ENCODE results near the gene ZNF346.

GRCh38 chr5:177041936-177042335 is 19.4 kb downstream of the ZNF346 start:
- TF ChIP-seq, protein P1, sequence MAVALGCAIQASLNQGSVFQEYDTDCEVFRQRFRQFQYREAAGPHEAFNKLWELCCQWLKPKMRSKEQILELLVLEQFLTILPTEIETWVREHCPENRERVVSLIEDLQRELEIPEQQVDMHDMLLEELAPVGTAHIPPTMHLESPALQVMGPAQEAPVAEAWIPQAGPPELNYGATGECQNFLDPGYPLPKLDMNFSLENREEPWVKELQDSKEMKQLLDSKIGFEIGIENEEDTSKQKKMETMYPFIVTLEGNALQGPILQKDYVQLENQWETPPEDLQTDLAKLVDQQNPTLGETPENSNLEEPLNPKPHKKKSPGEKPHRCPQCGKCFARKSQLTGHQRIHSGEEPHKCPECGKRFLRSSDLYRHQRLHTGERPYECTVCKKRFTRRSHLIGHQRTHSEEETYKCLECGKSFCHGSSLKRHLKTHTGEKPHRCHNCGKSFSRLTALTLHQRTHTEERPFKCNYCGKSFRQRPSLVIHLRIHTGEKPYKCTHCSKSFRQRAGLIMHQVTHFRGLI (tag by site-specific recombination; IDR thresholded peaks at IDR 0.05): no peak
- TF ChIP-seq ZNF561 (tag by site-specific recombination; IDR thresholded peaks at IDR 0.05; ENCODE audit: borderline replicate concordance): no peak
- no peak for TF ChIP-seq ZBTB1 (tag by site-specific recombination; IDR thresholded peaks at IDR 0.05)
- TF ChIP-seq, protein P2, sequence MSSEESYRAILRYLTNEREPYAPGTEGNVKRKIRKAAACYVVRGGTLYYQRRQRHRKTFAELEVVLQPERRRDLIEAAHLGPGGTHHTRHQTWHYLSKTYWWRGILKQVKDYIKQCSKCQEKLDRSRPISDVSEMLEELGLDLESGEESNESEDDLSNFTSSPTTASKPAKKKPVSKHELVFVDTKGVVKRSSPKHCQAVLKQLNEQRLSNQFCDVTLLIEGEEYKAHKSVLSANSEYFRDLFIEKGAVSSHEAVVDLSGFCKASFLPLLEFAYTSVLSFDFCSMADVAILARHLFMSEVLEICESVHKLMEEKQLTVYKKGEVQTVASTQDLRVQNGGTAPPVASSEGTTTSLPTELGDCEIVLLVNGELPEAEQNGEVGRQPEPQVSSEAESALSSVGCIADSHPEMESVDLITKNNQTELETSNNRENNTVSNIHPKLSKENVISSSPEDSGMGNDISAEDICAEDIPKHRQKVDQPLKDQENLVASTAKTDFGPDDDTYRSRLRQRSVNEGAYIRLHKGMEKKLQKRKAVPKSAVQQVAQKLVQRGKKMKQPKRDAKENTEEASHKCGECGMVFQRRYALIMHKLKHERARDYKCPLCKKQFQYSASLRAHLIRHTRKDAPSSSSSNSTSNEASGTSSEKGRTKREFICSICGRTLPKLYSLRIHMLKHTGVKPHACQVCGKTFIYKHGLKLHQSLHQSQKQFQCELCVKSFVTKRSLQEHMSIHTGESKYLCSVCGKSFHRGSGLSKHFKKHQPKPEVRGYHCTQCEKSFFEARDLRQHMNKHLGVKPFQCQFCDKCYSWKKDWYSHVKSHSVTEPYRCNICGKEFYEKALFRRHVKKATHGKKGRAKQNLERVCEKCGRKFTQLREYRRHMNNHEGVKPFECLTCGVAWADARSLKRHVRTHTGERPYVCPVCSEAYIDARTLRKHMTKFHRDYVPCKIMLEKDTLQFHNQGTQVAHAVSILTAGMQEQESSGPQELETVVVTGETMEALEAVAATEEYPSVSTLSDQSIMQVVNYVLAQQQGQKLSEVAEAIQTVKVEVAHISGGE (tag by site-specific recombination; conservative IDR thresholded peaks at IDR 0.05; ENCODE audit: low read depth): no peak
- TF ChIP-seq, protein P3, sequence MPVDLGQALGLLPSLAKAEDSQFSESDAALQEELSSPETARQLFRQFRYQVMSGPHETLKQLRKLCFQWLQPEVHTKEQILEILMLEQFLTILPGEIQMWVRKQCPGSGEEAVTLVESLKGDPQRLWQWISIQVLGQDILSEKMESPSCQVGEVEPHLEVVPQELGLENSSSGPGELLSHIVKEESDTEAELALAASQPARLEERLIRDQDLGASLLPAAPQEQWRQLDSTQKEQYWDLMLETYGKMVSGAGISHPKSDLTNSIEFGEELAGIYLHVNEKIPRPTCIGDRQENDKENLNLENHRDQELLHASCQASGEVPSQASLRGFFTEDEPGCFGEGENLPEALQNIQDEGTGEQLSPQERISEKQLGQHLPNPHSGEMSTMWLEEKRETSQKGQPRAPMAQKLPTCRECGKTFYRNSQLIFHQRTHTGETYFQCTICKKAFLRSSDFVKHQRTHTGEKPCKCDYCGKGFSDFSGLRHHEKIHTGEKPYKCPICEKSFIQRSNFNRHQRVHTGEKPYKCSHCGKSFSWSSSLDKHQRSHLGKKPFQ (tag by site-specific recombination; IDR thresholded peaks at IDR 0.05): no peak
- TF ChIP-seq, protein P4, sequence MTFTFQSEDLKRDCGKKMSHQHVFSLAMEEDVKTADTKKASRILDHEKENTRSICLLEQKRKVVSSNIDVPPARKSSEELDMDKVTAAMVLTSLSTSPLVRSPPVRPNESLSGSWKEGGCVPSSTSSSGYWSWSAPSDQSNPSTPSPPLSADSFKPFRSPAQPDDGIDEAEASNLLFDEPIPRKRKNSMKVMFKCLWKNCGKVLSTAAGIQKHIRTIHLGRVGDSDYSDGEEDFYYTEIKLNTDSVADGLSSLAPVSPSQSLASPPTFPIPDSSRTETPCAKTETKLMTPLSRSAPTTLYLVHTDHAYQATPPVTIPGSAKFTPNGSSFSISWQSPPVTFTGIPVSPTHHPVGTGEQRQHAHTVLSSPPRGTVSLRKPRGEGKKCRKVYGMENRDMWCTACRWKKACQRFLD (tag by site-specific recombination; IDR thresholded peaks at IDR 0.05): no peak
- TF ChIP-seq, protein P5, sequence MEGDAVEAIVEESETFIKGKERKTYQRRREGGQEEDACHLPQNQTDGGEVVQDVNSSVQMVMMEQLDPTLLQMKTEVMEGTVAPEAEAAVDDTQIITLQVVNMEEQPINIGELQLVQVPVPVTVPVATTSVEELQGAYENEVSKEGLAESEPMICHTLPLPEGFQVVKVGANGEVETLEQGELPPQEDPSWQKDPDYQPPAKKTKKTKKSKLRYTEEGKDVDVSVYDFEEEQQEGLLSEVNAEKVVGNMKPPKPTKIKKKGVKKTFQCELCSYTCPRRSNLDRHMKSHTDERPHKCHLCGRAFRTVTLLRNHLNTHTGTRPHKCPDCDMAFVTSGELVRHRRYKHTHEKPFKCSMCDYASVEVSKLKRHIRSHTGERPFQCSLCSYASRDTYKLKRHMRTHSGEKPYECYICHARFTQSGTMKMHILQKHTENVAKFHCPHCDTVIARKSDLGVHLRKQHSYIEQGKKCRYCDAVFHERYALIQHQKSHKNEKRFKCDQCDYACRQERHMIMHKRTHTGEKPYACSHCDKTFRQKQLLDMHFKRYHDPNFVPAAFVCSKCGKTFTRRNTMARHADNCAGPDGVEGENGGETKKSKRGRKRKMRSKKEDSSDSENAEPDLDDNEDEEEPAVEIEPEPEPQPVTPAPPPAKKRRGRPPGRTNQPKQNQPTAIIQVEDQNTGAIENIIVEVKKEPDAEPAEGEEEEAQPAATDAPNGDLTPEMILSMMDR (tag by site-specific recombination; IDR thresholded peaks at IDR 0.05): no peak
- no peak for TF ChIP-seq ZNF776 (tag by site-specific recombination; IDR thresholded peaks at IDR 0.05; ENCODE audit: borderline replicate concordance)
- no peak for TF ChIP-seq ZNF433 (tag by site-specific recombination; IDR thresholded peaks at IDR 0.05; ENCODE audit: low read depth)
- TF ChIP-seq, protein P6, sequence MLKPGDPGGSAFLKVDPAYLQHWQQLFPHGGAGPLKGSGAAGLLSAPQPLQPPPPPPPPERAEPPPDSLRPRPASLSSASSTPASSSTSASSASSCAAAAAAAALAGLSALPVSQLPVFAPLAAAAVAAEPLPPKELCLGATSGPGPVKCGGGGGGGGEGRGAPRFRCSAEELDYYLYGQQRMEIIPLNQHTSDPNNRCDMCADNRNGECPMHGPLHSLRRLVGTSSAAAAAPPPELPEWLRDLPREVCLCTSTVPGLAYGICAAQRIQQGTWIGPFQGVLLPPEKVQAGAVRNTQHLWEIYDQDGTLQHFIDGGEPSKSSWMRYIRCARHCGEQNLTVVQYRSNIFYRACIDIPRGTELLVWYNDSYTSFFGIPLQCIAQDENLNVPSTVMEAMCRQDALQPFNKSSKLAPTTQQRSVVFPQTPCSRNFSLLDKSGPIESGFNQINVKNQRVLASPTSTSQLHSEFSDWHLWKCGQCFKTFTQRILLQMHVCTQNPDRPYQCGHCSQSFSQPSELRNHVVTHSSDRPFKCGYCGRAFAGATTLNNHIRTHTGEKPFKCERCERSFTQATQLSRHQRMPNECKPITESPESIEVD (tag by site-specific recombination; IDR thresholded peaks at IDR 0.05): no peak
- TF ChIP-seq REST (tag by site-specific recombination; IDR thresholded peaks at IDR 0.05): no peak
- TF ChIP-seq GLI4 (tag by site-specific recombination; IDR thresholded peaks at IDR 0.05): no peak

Measured in HEK293 (cell line).